Fibroblast of skin of back (primary cell): ENCODE results near the gene TOX2.
A peak's percentile ranks its signal among the peaks of the same experiment; 100 is the strongest.

ENCODE experiments used
- DNase-seq: peaks from one replicate; pipeline ENCODE4 v3.0.0-alpha.2; 2013

Gene TOX2

GRCh38 chr20:43916073-43916880 is 1.6 kb downstream of the TOX2 start:
- peak; percentile 36 for DNase-seq

DNA sequence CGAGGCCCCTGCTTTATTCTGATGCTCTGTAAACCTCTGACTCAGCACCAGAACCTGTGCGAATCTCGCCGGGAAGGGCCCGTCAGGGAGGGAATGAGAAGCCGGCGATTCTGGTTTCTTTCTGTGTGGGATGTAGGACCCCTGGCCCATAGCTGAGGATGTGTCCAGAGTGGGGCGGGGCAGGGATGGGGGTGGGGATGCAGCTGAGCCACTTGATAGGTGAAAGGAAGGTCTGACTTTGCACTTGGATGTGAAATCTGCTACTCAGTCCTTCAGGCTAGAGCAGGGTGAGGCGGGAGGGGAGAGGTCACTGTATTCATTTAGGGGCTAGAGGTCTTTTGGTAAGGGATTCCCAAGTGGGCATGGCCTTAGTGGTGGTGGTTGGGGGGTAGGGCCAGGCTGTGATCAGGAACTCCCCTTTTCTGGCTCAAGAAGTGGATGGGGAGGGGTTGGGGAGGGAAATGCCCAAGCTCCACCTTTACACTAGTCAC is 2.3 kb downstream of the TOX2 start:
- DNase-seq, result no peak

- no peak for DNase-seq
Measured at GRCh38 chr20:43917380-43917779, 2.7 kb downstream of the TOX2 start.

DNA sequence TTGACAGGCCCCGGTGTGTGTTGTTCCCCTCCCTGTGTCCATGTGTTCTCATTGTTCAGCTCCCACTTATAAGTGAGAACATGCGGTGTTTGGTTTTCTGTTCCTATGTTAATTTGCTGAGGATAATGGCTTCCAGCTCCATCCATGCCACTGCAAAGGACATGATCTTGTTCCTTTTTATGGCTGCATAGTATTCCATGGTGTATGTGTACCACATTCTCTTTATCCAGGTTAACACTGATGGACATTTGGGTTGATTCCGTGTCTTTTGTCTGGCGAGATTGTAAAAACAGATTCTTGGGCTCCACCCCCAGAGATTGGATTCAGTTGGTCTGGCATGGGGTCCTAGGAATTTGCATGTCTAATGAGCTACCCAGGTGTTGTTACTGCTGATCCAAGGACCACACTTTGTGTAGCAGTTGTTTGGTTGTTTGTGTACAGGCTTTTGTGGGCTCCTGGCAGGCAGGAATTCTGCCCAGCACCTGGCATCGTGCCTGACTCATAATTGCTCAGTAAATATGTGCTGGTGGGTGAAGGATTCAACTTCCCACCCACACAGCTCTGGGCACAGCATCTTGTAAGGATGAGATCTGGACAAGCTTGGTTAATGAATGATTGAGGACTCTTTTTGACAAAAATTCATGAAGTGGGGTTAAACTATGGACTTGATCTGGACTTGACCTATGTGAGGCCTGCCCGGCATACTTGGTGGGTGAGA is 5.2 kb downstream of the TOX2 start:
- no peak for DNase-seq

DNA sequence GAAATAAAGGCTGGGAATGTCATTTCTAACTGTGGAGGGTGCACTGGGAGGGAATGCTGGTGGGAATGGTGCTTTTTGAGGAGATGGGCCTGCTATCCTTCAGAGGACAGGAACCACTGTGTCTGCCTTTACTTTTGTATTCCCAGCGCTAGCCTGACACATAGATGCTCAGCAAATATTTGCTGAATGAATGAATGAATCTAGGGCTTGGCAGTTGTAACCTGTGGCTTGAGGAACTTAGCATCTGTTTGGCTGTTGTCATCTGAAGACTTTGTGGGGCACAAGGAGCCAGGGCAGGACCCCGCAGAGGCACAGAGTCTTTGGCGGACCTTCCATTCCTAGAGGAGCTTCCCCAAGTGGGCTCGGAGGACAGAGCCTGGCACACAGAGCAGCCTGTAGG is 6.1 kb downstream of the TOX2 start:
- DNase-seq, result no peak

DNA sequence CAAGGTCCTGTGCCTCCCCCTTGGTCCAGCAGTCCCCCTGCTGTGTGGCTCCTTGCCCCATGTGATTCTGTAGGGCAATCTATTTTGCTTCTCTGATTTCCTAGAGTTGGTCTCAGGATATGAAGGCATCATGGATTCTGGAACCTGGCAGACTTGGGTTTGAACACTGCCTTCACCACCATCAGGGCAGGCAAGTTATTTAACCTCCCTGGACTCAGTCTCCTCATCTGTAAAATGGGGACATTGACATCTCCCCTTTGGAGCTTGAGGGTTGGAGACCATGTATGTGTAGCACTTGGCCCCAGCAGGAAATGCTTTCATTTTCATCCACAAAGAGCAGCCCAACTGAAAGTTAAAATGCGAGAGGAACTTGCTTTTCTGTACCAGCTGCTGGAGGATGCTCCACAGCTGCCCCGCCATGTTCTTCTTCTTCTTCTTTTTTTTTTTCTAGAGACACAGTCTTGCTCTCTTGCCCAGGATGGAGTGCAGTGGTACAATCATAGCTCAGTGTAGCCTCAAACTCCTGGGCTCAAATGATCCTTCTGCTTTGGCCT is 6.7 kb downstream of the TOX2 start:
- DNase-seq, result no peak

DNA sequence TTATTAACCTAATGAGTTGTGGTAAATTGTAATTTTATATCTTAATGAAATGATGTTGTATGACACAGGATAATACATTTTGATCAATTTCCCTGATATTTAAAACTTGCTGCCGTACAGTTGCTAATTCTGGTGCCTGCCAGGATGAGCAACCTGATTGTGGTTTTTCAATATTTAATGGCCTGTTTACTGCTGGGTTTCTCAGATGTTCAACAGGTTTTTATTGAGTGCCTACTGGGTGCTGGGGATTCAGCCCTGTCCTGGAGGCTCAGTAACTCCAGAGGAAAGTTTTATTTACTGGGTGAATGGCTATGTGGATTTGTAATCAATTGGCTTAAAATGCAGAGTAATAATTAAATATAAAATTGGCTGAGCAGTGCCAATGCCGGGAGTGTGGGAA is 8.0 kb downstream of the TOX2 start:
- no peak for DNase-seq

DNA sequence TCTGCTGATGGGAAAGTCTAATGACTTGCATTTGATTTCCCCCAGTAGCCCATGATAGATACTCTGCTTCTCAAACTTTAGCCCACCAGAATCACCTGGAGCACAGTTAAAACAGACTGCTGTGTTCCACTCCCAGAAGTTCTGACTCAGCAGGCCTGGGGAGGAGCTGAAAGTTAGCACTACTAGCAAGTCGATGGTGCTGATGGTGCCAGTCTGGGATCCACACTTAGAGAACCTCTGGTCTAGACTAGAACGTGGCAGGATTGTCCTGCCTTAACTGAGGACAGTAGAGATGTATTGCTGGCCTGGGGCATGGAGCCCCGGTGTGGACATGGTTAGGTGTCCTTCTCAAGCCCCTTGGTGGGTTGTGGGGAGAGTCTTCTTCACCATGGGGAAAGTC is 8.7 kb downstream of the TOX2 start:
- no peak for DNase-seq

DNA sequence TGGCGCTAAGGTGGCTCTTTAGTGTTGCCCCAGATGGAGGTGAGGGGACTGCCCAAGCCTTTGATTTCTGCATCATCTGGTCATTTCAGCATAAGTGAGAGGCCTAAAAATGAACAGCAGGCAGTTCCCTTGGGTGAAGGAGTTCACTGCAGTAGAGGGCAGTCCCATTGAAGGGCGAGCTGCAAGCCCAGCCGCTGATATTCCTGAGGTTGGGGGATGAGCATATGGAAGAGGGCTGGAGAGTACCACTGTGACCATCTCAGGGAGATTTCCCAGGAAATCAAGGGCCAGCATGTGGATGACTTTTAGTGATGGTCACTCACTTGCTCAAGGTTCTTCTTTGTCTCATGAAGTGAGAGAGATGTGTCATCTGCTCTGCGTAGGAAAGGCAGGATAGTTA is 9.3 kb downstream of the TOX2 start:
- DNase-seq, result no peak

GRCh38 chr20:43925215-43925614 is 10.6 kb downstream of the TOX2 start:
- no peak for DNase-seq

- peak; percentile 57 for DNase-seq
Measured at GRCh38 chr20:43925801-43926200, 11.1 kb downstream of the TOX2 start.

DNA sequence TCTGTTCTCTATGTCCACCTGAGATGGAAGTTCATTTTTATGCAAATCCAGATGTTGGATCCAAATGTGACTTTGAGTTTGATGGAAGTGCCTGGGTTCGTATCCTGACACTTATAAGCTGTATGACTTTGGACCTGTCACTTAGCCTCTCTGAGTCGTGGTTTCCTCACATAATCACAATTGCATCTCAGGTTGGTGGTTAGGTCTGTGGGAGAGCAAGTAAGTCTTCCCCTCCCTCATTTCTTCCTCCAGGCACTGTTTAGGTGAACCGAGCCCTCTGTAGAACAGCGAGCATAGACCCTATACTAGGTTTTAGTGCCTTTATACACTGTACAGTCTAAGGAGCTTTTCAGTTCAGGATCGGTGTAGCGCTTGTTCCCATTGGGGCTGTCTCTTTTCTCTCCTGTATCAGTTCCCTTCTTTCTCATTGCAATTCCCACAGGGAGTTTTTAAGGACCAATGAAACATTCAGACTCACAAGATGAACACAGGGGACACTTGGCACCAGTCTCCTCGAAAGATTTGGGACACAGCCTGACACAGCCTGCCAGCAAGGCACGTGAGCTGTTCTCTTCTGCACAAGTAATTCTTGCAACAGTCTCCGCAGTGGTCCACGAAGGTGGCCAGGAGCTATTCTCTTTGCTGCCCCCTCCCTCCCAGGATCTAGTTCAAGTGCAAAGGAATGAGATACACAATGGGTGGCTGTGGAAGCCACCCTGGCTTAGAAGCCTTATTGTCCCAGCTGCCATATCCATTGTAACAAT is 11.8 kb downstream of the TOX2 start:
- no peak for DNase-seq

DNA sequence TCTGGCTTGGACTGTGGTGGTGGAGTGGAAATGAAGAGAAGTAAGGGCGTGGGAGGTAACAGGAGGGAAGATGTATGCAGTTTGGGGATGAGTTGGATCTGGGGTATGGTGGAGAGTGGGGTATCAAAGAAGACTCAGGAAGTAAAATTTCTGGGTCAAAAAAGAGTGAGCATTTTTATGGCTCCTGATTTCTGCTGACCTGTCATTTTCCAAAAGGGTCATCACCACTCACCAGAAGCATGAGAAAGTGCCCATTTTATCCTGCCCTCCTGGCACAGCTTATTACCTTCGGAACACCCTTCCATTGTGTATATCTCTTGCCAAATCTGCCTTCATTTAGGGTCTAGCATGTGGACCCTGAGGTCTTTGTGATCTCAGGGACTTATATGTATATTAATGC is 17.3 kb downstream of the TOX2 start:
- no peak for DNase-seq

DNA sequence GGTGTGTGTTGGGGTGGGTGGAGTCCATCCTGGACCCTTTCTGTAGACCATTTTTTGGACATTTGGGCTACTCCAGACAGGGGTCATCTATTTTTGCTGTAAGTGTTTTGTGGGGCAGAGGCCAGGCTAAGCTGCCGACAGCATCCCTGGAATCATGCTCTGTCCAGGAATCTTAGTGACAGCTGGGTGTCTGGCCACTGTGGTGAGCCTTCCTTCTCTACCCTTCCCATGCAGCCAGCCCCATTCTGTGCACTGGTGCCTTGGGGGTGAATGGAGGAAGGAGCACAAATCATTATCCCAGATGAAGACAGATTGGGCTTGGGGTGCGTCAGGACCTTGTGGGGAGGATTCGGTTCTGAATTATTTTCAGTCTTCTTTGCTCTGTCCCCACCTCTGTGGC is 20.2 kb downstream of the TOX2 start:
- DNase-seq, result no peak

DNA sequence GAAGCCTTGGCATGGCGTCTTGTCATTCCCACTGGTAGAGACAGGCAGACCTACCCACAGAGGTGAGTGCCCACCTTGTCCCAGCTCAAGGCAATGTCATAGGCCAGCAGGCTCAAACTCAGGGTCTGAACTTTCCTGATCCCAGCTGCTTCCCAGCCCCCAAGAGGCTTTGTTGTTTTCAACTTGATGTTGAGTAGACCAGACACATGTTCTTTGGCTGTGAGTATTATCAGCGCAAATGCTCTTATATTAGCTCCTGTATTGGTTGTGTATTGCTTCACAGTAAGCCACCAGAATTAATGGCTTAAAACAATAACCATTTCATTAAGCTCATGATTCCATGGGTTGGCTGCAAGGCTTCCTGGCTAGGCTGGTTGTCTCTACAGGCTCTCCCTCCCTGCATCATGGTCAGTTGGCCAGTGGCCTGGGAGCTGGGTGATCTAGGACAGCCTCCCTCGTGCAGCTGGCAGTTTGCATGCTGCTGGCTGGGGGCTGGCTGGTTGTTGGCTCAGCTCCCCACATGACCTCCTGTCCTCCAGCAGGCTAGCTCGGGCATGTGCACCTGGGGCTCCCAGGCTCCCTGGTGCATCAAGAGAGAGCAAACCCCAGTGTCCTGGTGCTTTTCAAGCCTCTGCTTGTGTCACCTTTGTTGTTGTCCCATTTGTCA is 21.6 kb downstream of the TOX2 start:
- DNase-seq, result no peak

DNA sequence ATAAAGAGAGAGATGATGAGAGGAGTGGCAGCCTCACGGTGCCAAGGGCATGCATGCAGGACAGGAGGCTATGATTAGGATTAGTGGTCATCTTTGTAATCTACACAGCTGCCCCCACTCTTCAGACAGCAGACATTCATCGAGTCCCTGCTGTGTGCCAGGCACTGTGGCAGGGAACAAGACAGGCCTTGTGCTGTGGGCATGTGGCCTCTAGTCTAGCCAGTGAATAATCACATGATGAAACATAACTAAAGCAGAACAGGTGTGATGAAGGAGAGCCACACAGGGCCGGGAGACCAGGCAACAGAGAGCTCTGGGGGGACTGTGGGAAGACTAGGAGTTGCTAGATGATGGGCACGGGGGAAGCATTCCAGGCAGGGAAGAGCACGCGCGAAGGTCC is 22.2 kb downstream of the TOX2 start:
- DNase-seq, result no peak

DNA sequence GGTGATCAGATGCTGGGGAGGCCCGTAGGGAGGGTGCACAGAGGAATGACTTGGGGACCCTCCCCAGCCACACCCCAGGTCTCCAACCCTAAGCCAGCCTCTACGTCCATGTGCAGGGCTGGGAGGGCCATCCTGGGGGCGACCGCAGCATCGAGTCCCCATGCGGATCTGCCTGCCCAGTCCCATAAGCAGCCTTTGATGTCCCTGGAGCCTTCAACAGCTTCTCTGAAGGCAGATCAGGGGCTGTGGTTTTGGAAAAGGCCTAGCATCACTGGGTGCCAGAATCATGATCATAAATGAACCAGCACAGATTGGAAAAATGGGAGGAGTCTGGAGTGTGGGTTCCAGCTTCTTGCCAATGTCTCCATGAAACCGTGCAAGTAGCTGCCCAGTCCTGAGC is 22.9 kb downstream of the TOX2 start:
- no peak for DNase-seq

DNA sequence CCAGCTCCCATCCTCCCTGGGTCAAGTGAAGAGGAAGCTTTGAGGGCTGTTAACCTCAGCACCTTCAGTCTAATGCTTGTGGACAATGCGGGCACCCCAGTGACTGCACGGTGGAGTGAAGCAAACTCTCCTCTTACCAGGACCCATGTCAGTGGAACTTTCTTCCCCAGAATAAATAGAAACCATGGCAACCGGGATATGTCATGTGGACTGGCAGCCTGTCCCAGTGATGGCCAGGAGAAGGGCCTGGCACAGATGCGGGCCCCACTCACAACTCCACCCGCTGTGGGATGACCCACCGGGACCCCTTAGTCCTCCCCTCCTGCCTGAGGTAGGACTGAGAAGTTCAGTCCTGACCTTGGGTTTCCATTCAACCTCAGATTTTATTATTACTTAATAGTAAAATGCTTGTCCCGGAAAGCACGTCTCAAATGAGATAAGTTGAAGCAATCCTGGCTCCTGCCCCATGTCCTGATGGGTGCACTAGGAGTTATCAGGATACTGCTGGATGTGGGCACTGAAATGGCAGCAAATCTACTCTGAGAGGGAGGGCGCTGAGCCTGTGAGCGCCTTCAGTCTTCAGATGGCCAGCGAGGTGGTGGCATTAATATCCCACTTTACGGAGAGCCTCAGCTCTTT is 23.5 kb downstream of the TOX2 start:
- no peak for DNase-seq

- DNase-seq, result peak; percentile 98
Measured at GRCh38 chr20:43938932-43939761, 24.5 kb downstream of the TOX2 start.

- DNase-seq, result no peak
Measured at GRCh38 chr20:43939762-43940121, 25.1 kb downstream of the TOX2 start.
